HG03378 (cell line): ENCODE results near the gene RBM33.

Experiments used
- ATAC-seq: cut with Tn5 transposase; IDR thresholded peaks from one replicate; pipeline ENCODE4 v1.9.1; 2021; ENCODE audit warnings: mild to moderate bottlenecking, moderate library complexity; ENCODE audit not compliant: unreplicated experiment

RBM33 gene

DNA sequence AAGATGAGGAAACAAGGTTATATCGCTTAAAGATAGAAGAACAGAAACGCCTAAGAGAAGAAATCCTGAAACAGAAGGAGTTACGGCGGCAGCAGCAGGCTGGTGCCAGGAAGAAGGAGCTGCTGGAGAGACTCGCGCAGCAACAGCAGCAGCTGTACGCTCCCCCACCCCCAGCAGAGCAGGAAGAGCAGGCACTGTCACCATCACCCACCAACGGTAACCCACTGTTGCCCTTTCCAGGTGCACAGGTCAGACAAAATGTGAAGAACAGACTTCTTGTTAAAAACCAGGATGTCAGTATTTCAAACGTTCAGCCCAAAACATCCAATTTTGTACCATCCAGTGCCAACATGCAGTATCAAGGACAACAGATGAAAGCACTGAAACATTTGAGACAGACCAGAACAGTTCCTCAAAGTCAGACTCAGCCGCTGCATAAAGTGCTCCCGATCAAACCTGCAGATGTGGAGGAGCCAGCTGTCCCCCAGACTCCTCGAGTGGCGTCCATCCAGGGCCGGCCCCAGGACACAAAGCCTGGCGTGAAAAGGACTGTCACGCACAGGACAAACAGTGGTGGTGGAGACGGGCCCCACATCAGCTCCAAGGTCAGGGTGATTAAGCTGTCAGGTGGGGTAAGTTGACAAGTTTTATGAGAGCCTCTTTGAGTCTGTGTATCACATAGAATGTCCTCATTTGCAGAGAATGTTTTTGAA is 100.7 kb downstream of the RBM33 start:
- ATAC-seq: no peak

GRCh38 chr7:155745737-155746136 is 101.3 kb downstream of the RBM33 start:
- ATAC-seq: peak; percentile 12

DNA sequence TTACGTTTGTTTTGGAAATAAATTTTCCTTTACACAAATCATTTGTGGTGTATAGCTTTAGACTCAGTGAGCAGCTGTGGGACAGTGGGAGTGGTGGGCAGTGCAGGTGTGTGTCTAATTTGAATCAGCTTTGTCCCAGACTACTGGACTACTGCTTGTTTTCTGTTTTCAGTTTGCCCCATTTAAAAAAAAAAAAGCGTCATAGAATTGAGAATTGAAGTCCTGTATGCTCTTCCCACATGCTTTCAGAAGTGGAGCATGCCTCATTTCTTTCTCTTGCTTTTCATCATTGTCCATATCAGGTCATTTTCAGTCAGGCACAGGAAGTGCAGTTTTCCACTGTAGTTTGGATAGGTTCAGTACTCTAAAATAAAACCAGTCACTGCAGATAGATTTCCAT is 101.7 kb downstream of the RBM33 start:
- peak; percentile 65 for ATAC-seq

- ATAC-seq: no peak
Observed at GRCh38 chr7:155747209-155747608, 102.7 kb downstream of the RBM33 start.

- no peak for ATAC-seq
Observed at GRCh38 chr7:155749578-155749977, 105.1 kb downstream of the RBM33 start.

GRCh38 chr7:155750255-155751125 is 106.0 kb downstream of the RBM33 start:
- no peak for ATAC-seq

DNA sequence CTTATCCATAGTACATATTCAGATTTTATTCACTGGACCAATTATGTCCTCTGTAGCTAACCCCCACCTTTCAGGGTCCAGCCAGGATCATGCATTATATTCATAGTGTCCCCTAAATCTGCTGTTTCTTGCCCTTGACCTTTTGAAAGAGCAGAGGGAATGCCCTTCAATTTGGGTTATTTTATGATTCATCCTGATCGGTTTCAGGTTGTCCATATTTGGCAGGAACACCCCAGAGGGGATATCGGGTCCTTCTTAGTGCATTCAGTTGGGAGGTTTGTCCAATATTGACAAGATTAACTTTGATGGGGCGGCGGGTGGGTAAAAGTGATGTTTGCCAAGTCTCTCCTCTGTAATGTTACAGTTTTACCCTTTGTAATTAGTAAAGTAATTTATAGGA is 106.9 kb downstream of the RBM33 start:
- no peak for ATAC-seq

- peak; percentile 46 for ATAC-seq
Observed at GRCh38 chr7:155752756-155753445, 108.4 kb downstream of the RBM33 start.

- no peak for ATAC-seq
Observed at GRCh38 chr7:155753446-155753965, 109.0 kb downstream of the RBM33 start.

GRCh38 chr7:155754165-155754564 is 109.7 kb downstream of the RBM33 start:
- ATAC-seq: no peak

DNA sequence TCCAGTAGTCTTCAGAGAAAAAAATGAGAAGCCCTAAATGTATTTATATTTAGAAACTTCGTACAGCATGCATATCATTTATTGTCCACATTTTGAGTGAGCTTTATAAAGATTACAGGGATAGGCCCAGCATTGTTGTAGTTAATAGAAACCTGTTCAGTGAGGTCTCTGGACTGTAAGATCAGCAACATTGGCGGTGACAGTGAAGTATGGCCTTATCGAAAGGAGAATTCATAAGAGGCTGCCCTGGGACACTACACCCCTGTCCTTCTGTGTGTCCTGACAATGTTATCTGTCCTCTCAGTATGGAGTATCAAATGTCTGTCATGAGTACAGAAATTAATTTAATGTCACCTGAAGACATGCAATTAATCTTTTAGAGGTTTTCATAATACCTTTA is 110.6 kb downstream of the RBM33 start:
- no peak for ATAC-seq

DNA sequence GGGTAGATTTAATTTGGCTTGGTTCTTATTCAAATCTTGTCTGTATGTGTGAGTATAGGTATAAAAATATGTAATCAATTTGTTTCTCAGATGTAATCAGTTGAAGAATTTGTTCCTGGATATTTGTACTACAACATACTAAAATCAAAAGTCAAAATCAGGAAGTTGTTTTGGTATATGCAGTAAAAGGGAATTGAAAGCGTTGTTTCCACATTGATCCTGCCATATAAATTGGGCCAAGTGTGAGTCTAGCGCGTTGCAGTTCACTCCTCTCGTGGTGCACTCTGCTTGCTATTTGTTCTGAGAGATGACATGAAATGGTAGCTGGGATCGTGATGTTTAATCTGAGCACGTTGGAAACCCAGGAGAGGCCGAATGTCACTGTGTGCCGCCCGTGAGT is 111.9 kb downstream of the RBM33 start:
- ATAC-seq: no peak

DNA sequence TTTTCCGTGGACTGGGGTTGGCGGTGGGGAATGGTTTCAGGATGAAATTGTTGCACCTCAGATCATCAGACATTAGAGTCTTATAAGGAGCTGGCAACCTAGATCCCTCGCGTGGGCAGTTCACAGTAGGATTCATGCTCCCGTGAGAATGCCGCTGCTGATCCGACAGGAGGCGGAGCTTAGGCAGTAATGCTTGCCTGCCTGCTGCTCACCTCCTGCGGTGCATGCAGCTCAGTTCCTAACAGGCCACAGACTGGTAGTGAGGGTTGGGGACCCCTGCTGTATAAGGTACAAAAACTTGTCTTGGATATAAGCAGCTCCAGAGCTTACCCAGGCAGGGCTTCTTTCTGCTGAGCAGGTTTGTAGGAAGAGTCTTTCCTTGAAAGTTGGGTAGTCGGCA is 113.9 kb downstream of the RBM33 start:
- ATAC-seq: no peak

- no peak for ATAC-seq
Observed at GRCh38 chr7:155759740-155760430, 115.4 kb downstream of the RBM33 start.

DNA sequence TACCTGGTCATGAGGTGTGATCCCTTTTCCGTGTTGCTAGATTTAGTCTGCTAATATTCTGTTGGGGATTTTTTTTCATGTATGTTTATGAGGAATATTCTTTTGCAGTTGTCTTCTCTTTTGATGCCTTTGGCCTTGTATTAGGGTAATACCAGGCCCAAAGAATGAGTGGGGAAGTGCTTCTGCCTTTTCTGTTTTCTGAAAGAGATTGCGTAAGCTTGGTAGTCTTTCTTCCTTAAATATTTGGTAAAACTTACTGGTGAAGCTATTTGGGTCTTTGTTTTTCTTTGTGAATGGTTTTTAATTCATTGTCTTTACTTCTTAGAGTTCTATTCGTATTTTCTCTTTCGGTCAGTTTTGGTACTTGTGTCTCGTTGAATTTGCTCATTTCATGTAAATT is 116.7 kb downstream of the RBM33 start:
- no peak for ATAC-seq

DNA sequence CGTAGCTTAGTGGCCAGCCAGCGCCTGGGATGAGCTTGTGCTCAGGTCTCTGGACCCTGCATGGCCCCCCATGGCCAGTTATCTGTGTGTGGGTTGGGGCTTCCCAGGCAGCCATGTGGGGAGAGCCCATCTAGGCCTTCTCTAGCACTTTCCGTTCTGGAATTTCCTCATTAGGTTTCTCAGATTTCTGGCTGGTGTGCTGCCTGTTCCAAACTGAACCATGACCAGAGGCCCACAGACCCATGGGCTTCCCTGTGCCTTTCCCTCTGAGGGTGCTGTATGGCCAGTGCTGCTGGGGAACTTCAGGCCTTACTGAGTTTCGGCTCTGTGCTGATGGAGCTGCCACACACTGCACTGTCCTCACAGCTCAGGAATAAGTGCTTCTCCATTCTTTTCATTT is 117.6 kb downstream of the RBM33 start:
- ATAC-seq: no peak

- ATAC-seq: no peak
Observed at GRCh38 chr7:155762655-155763054, 118.2 kb downstream of the RBM33 start.

- ATAC-seq: no peak
Observed at GRCh38 chr7:155763122-155763521, 118.7 kb downstream of the RBM33 start.

DNA sequence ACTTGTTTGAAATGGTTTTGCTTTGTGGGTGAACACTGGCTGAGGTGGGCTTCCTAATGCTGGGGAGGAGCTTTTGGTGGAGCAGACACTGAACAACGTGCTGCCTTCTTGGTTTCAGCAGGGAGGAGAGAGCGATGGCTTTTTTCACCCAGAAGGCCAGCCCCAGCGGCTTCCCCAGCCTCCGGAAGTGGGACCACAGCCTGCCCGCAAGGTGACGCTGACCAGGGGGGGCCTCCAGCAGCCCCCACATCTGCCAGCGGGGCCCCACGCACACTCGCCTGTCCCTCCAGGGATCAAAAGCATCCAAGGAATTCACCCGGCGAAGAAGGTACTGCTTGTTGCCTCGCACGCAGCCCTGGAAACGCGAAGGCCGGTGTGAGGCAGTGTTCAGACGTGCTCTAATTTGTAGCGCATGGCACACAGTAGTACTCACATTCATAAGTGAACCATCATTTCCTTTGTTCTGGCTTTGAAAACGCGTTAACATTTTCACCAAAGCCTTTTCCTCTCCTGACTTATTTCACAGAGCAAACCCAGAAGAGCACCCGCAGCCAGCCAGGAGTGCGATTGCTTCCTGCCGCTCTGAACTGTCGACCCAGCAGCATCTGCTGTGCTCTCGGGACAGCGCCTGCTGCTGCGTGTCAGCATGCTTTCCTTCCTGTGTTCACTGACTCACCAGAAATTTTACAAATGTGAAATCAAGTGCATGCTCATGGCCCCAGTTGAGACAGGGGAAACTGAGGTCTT is 119.4 kb downstream of the RBM33 start:
- peak; percentile 44 for ATAC-seq

DNA sequence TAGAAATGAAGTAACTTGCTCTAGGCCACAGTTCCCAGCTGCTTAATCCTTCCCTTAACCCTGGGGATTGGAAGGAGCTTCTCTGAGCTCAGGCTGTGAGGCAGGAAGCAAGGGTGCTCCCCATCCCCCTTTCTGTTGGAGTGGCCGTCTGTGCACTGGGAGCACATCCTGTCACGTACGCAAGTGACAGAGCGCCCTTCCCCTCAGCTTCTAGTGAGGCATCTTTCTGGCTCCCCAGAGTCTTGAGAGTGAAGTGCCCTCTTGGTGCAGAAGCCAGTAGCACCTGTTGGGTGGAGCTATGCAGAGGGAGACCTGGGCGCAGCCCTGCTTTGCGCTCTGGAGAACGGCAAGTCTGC is 120.0 kb downstream of the RBM33 start:
- ATAC-seq: peak; percentile 42
